Prostate gland (tissue), 2 donors: ENCODE results near the gene PCK1. TPM values are rescaled to one million over a fixed set of nuclear protein-coding genes. Genes with fewer than 3 reads are reported as not detected.
"Not testable (repeated sequence)": the region's sequence is repeated elsewhere in the genome, so short reads cannot be mapped to it uniquely, and the experiment has no call there.

Experiments used
- DNase-seq: peaks from one replicate; pipeline ENCODE4 v3.0.0-alpha.2; 2019; ENCODE audit warnings: low spot score
- H3K27ac ChIP-seq, 2 donors: fragments of 200-600 bp; sonication (generic); 2 replicates each; pipeline ENCODE4 v1.5.1; 2017 to 2019
- H3K27me3 ChIP-seq: fragments of 200-600 bp; sonication (generic); replicated peaks from 2 replicates; pipeline ENCODE4 v1.5.1; 2019; ENCODE audit not compliant: insufficient read depth
- H3K36me3 ChIP-seq, 2 donors: fragments of 200-600 bp; sonication (generic); 1 replicate in 1 of 2; 2 replicates in 1 of 2; pipeline versions ENCODE4 v1.5.1 to v1.8.1; 2017 to 2019
- H3K4me1 ChIP-seq: fragments of 200-600 bp; sonication (generic); replicated peaks from 2 replicates; pipeline ENCODE4 v1.5.1; 2019
- H3K4me3 ChIP-seq, 2 donors: fragments of 200-600 bp; sonication (generic); 2 replicates each; pipeline ENCODE4 v1.5.1; 2017 to 2019
- H3K9me3 ChIP-seq: fragments of 200-600 bp; sonication (generic); 2 replicates; pipeline ENCODE4 v1.5.1; 2017
- CTCF ChIP-seq, 4 experiments: fragments of 200-600 bp in 2 of 4; fragments of 450-650 bp in 2 of 4; sonication (generic) in 2 of 4; IDR thresholded peaks; 1 replicate in 3 of 4; 2 replicates in 1 of 4; pipeline ENCODE4 v1.5.1; 2016 to 2019; ENCODE audit warnings: antibody characterized with exemption in 4 of 4, mild to moderate bottlenecking in 2 of 4, moderate library complexity in 2 of 4
- POLR2A ChIP-seq: fragments of 450-650 bp; IDR thresholded peaks from one replicate; pipeline ENCODE4 v1.6.1; 2016; ENCODE audit warnings: antibody characterized with exemption, mild to moderate bottlenecking
- POLR2AphosphoS5 ChIP-seq: sonication (generic); formaldehyde crosslinking; IDR thresholded peaks from one replicate; pipeline ENCODE4 v1.6.1; 2017; ENCODE audit warnings: antibody characterized with exemption
- WGBS: methylation state at CpG from one replicate; pipeline ENCODE4 v1.1.5; 2018; 5-methylcytosine and 5-hydroxymethylcytosine counted together
- intact Hi-C: fragments of 100-400 bp; cut with DNase I; formaldehyde crosslinking; loops from one replicate; pipeline ENCODE4 v1.14.2; 2022
- total RNA-seq, 2 donors: library from RNA; depleted of rRNA; stranded (reverse); fragments of >200 nt; gene quantifications; one replicate each; pipeline ENCODE4 v1.1.0, GENCODE V29; 2016

PCK1 gene
- total RNA-seq, result under 1 TPM in 1 of 2 donors, not detected in 1; 0.68 TPM

DNA sequence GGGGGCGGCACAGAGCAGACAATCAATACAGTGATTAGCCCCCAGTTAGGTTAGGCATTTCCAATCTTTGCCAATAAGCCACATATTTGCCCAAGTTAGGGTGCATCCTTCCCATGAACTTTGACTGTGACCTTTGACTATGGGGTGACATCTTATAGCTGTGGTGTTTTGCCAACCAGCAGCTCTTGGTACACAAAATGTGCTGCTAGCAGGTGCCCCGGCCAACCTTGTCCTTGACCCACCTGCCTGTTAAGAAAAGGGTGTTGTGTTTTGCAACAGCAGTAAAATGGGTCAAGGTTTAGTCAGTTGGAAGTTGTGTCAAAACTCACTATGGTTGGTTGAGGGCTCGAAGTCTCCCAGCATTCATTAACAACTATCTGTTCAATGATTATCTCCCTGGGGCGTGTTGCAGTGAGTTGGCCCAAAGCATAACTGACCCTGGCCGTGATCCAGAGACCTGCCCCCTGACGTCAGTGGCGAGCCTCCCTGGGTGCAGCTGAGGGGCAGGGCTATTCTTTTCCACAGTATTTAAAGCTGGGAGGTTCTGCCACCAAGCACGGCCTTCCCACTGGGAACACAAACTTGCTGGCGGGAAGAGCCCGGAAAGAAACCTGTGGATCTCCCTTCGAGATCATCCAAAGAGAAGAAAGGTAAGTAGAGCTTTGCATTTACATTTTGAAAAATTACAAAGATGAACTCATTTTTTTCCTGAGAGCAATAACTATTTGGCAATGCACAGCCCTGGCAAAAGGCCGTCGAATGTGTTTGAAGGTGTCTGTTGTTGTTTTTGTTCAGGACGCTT lies at the start of gene PCK1:
PCK1 (plus strand) TSS at position 557 of the 802 bp plus-strand sequence. CDS start 302 bp downstream, outside the sequence.
- H3K27me3 ChIP-seq, result no peaks in the 10 kb centered on the region
- H3K4me3 ChIP-seq, result no peak within 1 kb of the TSS
- WGBS, result 65% methylated on average over 14 of the region's 14 CpGs
- no peak within 1 kb of the TSS for H3K27ac ChIP-seq
- intact Hi-C loops, result no loop called here
- H3K36me3 ChIP-seq, result no peaks in the 10 kb centered on the region
- no peak for TF ChIP-seq CTCF (IDR thresholded peaks at IDR 0.05)
- no peak for TF ChIP-seq POLR2A
- no peak for TF ChIP-seq POLR2AphosphoS5
- DNase-seq, result no peak
- no peaks in the 10 kb centered on the region for H3K9me3 ChIP-seq
- H3K4me1 ChIP-seq, result no peaks in the 10 kb centered on the region

- H3K4me1 ChIP-seq, H3K27ac ChIP-seq, H3K27me3 ChIP-seq, DNase-seq, H3K4me3 ChIP-seq, H3K36me3 ChIP-seq, intact Hi-C loops, H3K9me3 ChIP-seq: not testable (repeated sequence)
- 80% methylated on average over 7 of the region's 7 CpGs for WGBS
These were observed 49.2 kb upstream of the PCK1 start for GRCh38 chr20:57511709-57512108.

GRCh38 chr20:57512432-57512831 lies 48.5 kb upstream of the PCK1 start:
- H3K36me3 ChIP-seq, result no peaks in the 10 kb centered on the region
- DNase-seq, result no peak
- no peak for TF ChIP-seq CTCF (IDR thresholded peaks at IDR 0.05)
- no peak for TF ChIP-seq POLR2A
- no peak for TF ChIP-seq POLR2AphosphoS5
- WGBS, result 91% methylated on average over 5 of the region's 5 CpGs
- no peaks in the 10 kb centered on the region for H3K27me3 ChIP-seq
- no peak overlapping the region for H3K27ac ChIP-seq
- no peaks in the 10 kb centered on the region for H3K4me1 ChIP-seq
- H3K9me3 ChIP-seq, result no peaks in the 10 kb centered on the region
- no peak overlapping the region for H3K4me3 ChIP-seq
- intact Hi-C loops, result no loop called here

DNA sequence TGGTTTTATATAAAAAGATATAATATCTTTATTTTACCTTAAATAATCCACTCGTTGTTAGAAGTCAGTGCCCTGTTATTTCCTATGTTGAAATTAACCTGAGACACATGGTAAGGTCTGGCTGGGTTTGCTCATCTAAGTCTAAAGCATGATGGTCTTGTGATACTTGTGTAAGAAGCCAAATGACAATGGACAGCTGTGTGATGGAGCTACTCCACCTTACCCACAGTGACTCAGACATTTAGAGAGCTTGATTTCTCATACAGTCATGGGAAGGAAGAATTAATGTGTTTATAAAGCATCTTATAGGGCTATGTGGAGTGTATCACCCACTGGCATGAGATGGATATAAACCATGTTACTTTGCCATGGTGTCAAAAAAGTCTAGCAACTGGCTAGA lies 47.7 kb upstream of the PCK1 start:
- Histone ChIP-seq H3K9me3 (no peaks in the 10 kb centered on the region), H3K36me3 (no peaks in the 10 kb centered on the region), H3K4me3 (no peak overlapping the region), H3K27me3 (no peaks in the 10 kb centered on the region), H3K27ac (no peak overlapping the region), H3K4me1 (no peaks in the 10 kb centered on the region)
- no peak for DNase-seq
- TF ChIP-seq CTCF (IDR thresholded peaks at IDR 0.05) (no peak), POLR2A (no peak), POLR2AphosphoS5 (no peak)
- WGBS, result 79% methylated on average over 1 of the region's 1 CpG
- intact Hi-C loops, result no loop called here

DNA sequence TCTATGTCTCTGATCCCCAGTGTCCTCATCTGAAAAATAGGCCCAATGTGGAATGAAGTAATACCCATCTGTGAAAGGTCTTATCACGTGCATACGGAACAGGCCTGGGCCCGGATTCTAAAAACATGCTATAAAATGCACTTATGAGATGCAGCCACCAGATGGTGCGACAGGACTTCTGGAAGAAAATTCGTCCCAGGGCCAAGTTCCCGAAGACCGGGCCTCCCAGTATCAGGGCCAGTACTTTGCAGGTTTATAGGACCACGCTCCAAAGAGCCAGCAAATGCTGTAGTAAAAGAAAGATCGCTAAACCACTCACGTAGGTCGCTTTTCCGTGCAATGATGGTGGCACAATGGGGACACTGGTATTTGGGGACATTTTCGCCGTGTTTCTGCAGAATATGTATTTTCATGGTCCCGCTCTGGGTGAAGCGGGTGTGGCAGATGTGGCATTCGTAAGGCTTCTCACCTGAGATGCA lies 46.6 kb upstream of the PCK1 start:
- intact Hi-C loops, result loop anchor here (1.0 to 2.0 kb wide), 2 partner anchors 80 to 694 kb away; no protein-coding TSS in a partner anchor
- Histone ChIP-seq H3K4me1 (no peaks in the 10 kb centered on the region), H3K9me3 (no peaks in the 10 kb centered on the region), H3K36me3 (no peaks in the 10 kb centered on the region), H3K4me3 (no peak overlapping the region), H3K27ac (no peak overlapping the region), H3K27me3 (no peaks in the 10 kb centered on the region)
- DNase-seq, result peak; percentile 82
- TF ChIP-seq POLR2AphosphoS5, result peak; percentile 54
- TF ChIP-seq CTCF (IDR thresholded peaks at IDR 0.05), result peak; percentile 58 to 94 (median 84)
- TF ChIP-seq POLR2A, result no peak
- 29% methylated on average over 17 of the region's 17 CpGs for WGBS
